ENCODE data around the gene GUCY1A2.

Gene GUCY1A2

DNA sequence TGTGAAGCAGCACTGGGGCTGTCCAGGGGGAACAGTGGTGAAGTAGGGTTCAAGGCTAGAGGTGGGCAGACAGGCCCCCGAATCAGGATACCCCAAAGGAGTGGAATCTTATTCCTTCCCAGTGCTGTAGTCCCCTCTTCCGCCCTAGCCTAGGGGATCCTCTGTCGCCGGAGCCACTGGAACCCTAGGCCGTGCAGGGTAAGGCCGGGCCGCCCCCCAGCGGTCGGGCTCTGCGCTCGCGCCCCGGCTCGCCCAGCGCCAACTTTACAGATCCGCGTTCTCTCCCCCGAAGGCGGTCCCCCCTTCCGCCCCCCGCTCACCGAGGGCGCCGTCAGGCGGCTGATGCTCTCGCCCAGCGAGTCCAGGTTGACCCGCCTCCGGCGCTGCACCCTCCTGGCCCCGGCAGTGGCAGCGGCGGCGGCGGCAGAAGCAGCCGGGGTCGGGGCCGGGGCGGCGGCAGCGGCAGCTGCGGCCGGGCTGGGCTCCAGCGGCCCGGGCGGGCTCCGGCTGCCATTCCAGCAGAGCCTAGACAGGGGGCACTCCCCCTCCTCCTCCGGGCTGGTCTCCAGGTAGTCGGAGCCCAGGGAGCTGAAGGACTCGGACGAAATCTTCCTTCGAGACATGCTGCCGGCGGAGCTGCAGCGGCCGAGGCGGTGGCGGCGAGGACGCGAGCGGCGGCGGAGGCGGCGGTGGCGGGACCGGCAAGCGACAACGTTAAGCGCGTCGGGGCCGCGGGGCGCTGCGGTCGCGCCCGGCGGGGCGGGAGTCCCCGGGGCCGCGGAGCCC is 650 bp downstream of the GUCY1A2 start:
- H3K4me3 ChIP-seq (ENCODE audit: control insufficient read depth, low read depth, low read length), result peak overlapping the region; percentile 42
- no peak for DNase-seq (ENCODE audit: low read depth)
- TF ChIP-seq, protein P1, sequence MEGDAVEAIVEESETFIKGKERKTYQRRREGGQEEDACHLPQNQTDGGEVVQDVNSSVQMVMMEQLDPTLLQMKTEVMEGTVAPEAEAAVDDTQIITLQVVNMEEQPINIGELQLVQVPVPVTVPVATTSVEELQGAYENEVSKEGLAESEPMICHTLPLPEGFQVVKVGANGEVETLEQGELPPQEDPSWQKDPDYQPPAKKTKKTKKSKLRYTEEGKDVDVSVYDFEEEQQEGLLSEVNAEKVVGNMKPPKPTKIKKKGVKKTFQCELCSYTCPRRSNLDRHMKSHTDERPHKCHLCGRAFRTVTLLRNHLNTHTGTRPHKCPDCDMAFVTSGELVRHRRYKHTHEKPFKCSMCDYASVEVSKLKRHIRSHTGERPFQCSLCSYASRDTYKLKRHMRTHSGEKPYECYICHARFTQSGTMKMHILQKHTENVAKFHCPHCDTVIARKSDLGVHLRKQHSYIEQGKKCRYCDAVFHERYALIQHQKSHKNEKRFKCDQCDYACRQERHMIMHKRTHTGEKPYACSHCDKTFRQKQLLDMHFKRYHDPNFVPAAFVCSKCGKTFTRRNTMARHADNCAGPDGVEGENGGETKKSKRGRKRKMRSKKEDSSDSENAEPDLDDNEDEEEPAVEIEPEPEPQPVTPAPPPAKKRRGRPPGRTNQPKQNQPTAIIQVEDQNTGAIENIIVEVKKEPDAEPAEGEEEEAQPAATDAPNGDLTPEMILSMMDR (IDR thresholded peaks at IDR 0.05; ENCODE audit: control insufficient read depth, insufficient read depth, low read depth, low read length, missing control alignments), result peak; percentile 58

GRCh38 chr11:107017104-107017432 is 1.2 kb downstream of the GUCY1A2 start:
- H3K4me3 ChIP-seq (ENCODE audit: control insufficient read depth, low read depth, low read length), result peak overlapping the region; percentile 42
- TF ChIP-seq, protein P1 (IDR thresholded peaks at IDR 0.05; ENCODE audit: control insufficient read depth, insufficient read depth, low read depth, low read length, missing control alignments), result no peak
- DNase-seq (ENCODE audit: low read depth), result no peak

- H3K4me3 ChIP-seq (ENCODE audit: control insufficient read depth, low read depth, low read length), result no peak overlapping the region
- TF ChIP-seq, protein P1 (IDR thresholded peaks at IDR 0.05; ENCODE audit: control insufficient read depth, insufficient read depth, low read depth, low read length, missing control alignments), result no peak
- DNase-seq (ENCODE audit: low read depth), result no peak
Observed at GRCh38 chr11:107014871-107015270, 3.4 kb downstream of the GUCY1A2 start.

DNA sequence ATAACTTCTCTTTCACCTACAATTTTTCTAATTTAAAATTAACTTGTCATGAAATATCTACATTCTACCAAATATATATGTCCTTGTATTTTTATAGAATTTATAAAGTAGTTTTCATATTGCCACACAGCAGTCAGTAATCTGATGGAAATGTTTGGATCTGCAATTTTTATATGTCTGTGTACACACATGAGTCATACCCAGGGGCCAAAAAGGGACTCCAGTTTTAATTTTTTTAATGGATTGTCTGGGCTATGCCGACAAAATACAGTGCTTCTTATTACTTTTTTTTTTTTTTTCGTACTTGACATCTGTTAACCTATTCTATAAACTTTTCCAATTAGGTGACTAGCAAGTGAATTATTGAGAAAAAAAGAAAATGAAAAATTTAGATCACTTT is 6.3 kb downstream of the GUCY1A2 start:
- DNase-seq (ENCODE audit: low read depth), result no peak
- TF ChIP-seq, protein P1 (IDR thresholded peaks at IDR 0.05; ENCODE audit: control insufficient read depth, insufficient read depth, low read depth, low read length, missing control alignments), result no peak
- no peak overlapping the region for H3K4me3 ChIP-seq (ENCODE audit: control insufficient read depth, low read depth, low read length)

GRCh38 chr11:107009190-107009589 is 9.1 kb downstream of the GUCY1A2 start:
- TF ChIP-seq, protein P1 (IDR thresholded peaks at IDR 0.05; ENCODE audit: control insufficient read depth, insufficient read depth, low read depth, low read length, missing control alignments), result no peak

GRCh38 chr11:107006076-107006833 is 12.0 kb downstream of the GUCY1A2 start:
- no peak for DNase-seq (ENCODE audit: low read depth)
- H3K4me3 ChIP-seq (ENCODE audit: control insufficient read depth, low read depth, low read length), result no peak overlapping the region
- TF ChIP-seq, protein P1 (IDR thresholded peaks at IDR 0.05; ENCODE audit: control insufficient read depth, insufficient read depth, low read depth, low read length, missing control alignments), result no peak

More at GRCh38 chr11:107009190-107009589, 9.1 kb downstream of the GUCY1A2 start:
- H3K4me3 ChIP-seq (ENCODE audit: control insufficient read depth, low read depth, low read length), result no peak overlapping the region
- no peak for DNase-seq (ENCODE audit: low read depth)

All from AG09309 (cell line).